A673 (cell line): ENCODE data around the gene ROMO1. TPM values are rescaled to one million over a fixed set of nuclear protein-coding genes. Genes with fewer than 3 reads are reported as not detected.
"Not testable (repeated sequence)": the region's sequence is repeated elsewhere in the genome, so short reads cannot be mapped to it uniquely, and the experiment has no call there.

Experiments used
- BruUV-seq: library from RNA; stranded (reverse); fragments of 400-500 nt; replicated peaks from 2 replicates; lab custom pipeline; 2021; lab: Mats Ljungman, UMichigan
- CTCF ChIA-PET: fragments of 300-600 bp; sonication (Branson Sonifier 250); formaldehyde crosslinking; loops from one replicate; lab custom pipeline; 2022; ENCODE audit warnings: antibody characterized with exemption; lab: Charles Lee
- POLR2A ChIA-PET: fragments of 300-600 bp; sonication (Branson Sonifier 250); formaldehyde crosslinking; loops from one replicate; lab custom pipeline; 2022; ENCODE audit warnings: antibody characterized with exemption; ENCODE audit not compliant: low non-redundant PET; lab: Charles Lee
- DNase-seq: peaks from one replicate; pipeline ENCODE4 v3.0.0-alpha.2; 2015; ENCODE audit warnings: low spot score
- H3K27ac ChIP-seq: fragments of 200-600 bp; sonication (generic); 2 replicates; pipeline ENCODE4 v1.5.1; 2016; ENCODE audit warnings: mixed run types, low read depth, mild to moderate bottlenecking, mixed read lengths, antibody characterized with exemption, low read length; ENCODE audit not compliant: poor library complexity, severe bottlenecking
- H3K27me3 ChIP-seq: fragments of 200-600 bp; sonication (generic); replicated peaks from 2 replicates; pipeline ENCODE4 v1.6.1; 2017; ENCODE audit warnings: mixed run types, low read depth, mild to moderate bottlenecking, mixed read lengths, antibody characterized with exemption, low read length; ENCODE audit not compliant: insufficient read depth, poor library complexity
- H3K36me3 ChIP-seq: fragments of 200-600 bp; sonication (generic); 2 replicates; pipeline ENCODE4 v1.6.1; 2016; ENCODE audit warnings: mixed run types, mild to moderate bottlenecking, mixed read lengths, antibody characterized with exemption, low read length; ENCODE audit not compliant: insufficient read depth, poor library complexity, severe bottlenecking
- H3K4me1 ChIP-seq: fragments of 200-600 bp; sonication (generic); 2 replicates; pipeline ENCODE4 v1.6.1; 2017; ENCODE audit warnings: mixed run types, mild to moderate bottlenecking, mixed read lengths, antibody characterized with exemption, low read length; ENCODE audit not compliant: insufficient read depth, poor library complexity, severe bottlenecking
- H3K4me3 ChIP-seq: fragments of 200-600 bp; sonication (generic); 2 replicates; pipeline ENCODE4 v1.5.1; 2016; ENCODE audit warnings: low read depth, mixed run types, mild to moderate bottlenecking, mixed read lengths, low read length; ENCODE audit not compliant: poor library complexity, severe bottlenecking
- H3K9me3 ChIP-seq: fragments of 200-600 bp; sonication (generic); 2 replicates; pipeline ENCODE4 v1.6.1; 2016; ENCODE audit warnings: mixed run types, low read depth, mild to moderate bottlenecking, mixed read lengths, antibody characterized with exemption, low read length; ENCODE audit not compliant: poor library complexity, severe bottlenecking
- CTCF ChIP-seq: fragments of 300-800, 200-600 bp; sonication (generic); conservative IDR thresholded peaks from 2 replicates; pipeline ENCODE4 v1.5.1; 2017; ENCODE audit warnings: low read depth, mild to moderate bottlenecking, antibody characterized with exemption, low read length, moderate library complexity, mixed read lengths
- EZH2 ChIP-seq: fragments of 200-600 bp; sonication (generic); IDR thresholded peaks from 2 replicates; pipeline ENCODE4 v1.6.1; 2017; ENCODE audit warnings: borderline replicate concordance, low read depth, mild to moderate bottlenecking, mixed read lengths, antibody characterized with exemption, low read length; ENCODE audit not compliant: poor library complexity, severe bottlenecking
- intact Hi-C: fragments of 100-400 bp; cut with micrococcal nuclease; formaldehyde crosslinking; loops from one replicate; pipeline ENCODE4 v1.10.0; 2022; ENCODE audit not compliant: unreplicated experiment
- total RNA-seq: library from RNA; stranded (reverse); gene quantifications from 2 replicates; pipeline ENCODE4 v1.2.3, GENCODE V29; 2021

The ROMO1 gene
- total RNA-seq, 1 experiment from 2014 or later = 134 TPM

- ChIA-PET POLR2A (interaction anchor here (0.8 kb wide), 1 partner anchor 9 kb away, joined by 3 read pairs; no protein-coding TSS in a partner anchor), CTCF (interaction anchor here (0.6 kb wide), 1 partner anchor 145 kb away, joined by 4 read pairs; no protein-coding TSS in a partner anchor)
- no peaks in the 10 kb centered on the region for H3K9me3 ChIP-seq
- no peaks in the 10 kb centered on the region for H3K27me3 ChIP-seq
- DNase-seq = no peak
- BruUV-seq = no TSS peak
- intact Hi-C loops = no loop called here
- no peak for TF ChIP-seq EZH2
- no peak for TF ChIP-seq CTCF
- H3K27ac ChIP-seq = peak overlapping the region; percentile 94
- H3K36me3 ChIP-seq = peaks cover 19% of the 10 kb centered on the region
- H3K4me1 ChIP-seq = peaks cover 24% of the 10 kb centered on the region
- H3K4me3 ChIP-seq = peak overlapping the region; percentile 69
These were observed 44.7 kb downstream of the ROMO1 start for GRCh38 chr20:35743693-35744491.

- H3K4me3 ChIP-seq, H3K27ac ChIP-seq, H3K27me3 ChIP-seq, BruUV-seq, intact Hi-C loops, DNase-seq, H3K9me3 ChIP-seq: not testable (repeated sequence)
- ChIA-PET CTCF (interaction anchor here (0.6 kb wide), 1 partner anchor 145 kb away, joined by 4 read pairs; no protein-coding TSS in a partner anchor), POLR2A (interaction anchor here (0.8 kb wide), 1 partner anchor 9 kb away, joined by 3 read pairs; no protein-coding TSS in a partner anchor)
- Histone ChIP-seq H3K36me3 (peaks cover 14% of the 10 kb centered on the region), H3K4me1 (peaks cover 19% of the 10 kb centered on the region)
These were observed 45.3 kb downstream of the ROMO1 start for GRCh38 chr20:35744492-35744841.

Other genes with a start within 250 kb of the ROMO1 start
- 56.6 and 59.0 TPM in 2 replicates for gene CEP250, start 243.8 kb upstream of the ROMO1 start, total RNA-seq
- not detected in 2 replicates for gene C20orf173, start 169.8 kb upstream of the ROMO1 start, total RNA-seq
- gene ERGIC3, start 157.3 kb upstream of the ROMO1 start, total RNA-seq = 256 and 258 TPM in 2 replicates
- gene SPAG4, start 83.6 kb upstream of the ROMO1 start, total RNA-seq = 0.67 and 1.2 TPM in 2 replicates
- gene CPNE1, start 34.5 kb upstream of the ROMO1 start, total RNA-seq = 273 TPM in 2 replicates
- 114 and 124 TPM in 2 replicates for gene RBM12, start 34.5 kb upstream of the ROMO1 start, total RNA-seq
- 22.2 and 23.2 TPM in 2 replicates for gene NFS1, start 53 bp upstream of the ROMO1 start, total RNA-seq
- gene RBM39, start 42.9 kb downstream of the ROMO1 start, total RNA-seq = 316 and 329 TPM in 2 replicates
- gene PHF20, start 72.6 kb downstream of the ROMO1 start, total RNA-seq = 43.0 and 49.6 TPM in 2 replicates